ENCODE measurements around the gene OARD1.

- TF ChIP-seq POLR2A (IDR thresholded peaks at IDR 0.05; ENCODE audit: low read length) (no peak), GATA1 (IDR thresholded peaks at IDR 0.05; ENCODE audit: low read depth, low read length) (no peak)
These were observed 5.3 kb downstream of the OARD1 start for GRCh38 chr6:41066867-41067304.

All from erythroblast (primary cell).